Activated CD4-positive, alpha-beta T cell treated with anti-CD3 and anti-CD28 coated beads, Interleukin-2, amount 10 ng/mL, durations not matched to agents 24 days and 14 days (primary cell): ENCODE data around the gene CTSA. TPM values are rescaled to one million over a fixed set of nuclear protein-coding genes. Genes with fewer than 3 reads are reported as not detected.
A peak's percentile ranks its signal among the peaks of the same experiment; 100 is the strongest.

ENCODE experiments used
- DNase-seq: peaks from one replicate; pipeline ENCODE4 v3.0.0; 2022
- H3K27ac Mint-ChIP-seq: one replicate; pipeline ENCODE4 v1.8.0; 2022; ENCODE audit warnings: mild to moderate bottlenecking, mixed read lengths
- H3K27me3 Mint-ChIP-seq: one replicate; pipeline ENCODE4 v1.8.0; 2022; ENCODE audit warnings: mixed read lengths
- H3K36me3 Mint-ChIP-seq: one replicate; pipeline ENCODE4 v1.8.0; 2022; ENCODE audit warnings: low read depth, mild to moderate bottlenecking, mixed read lengths
- H3K4me1 Mint-ChIP-seq: one replicate; pipeline ENCODE4 v1.8.0; 2021; ENCODE audit warnings: mixed read lengths
- H3K4me3 Mint-ChIP-seq: one replicate; pipeline ENCODE4 v1.8.0; 2022; ENCODE audit warnings: mild to moderate bottlenecking, moderate library complexity, mixed read lengths
- H3K9me3 Mint-ChIP-seq: one replicate; pipeline ENCODE4 v1.8.0; 2021; ENCODE audit warnings: mixed read lengths
- intact Hi-C: fragments of 100-400 bp; cut with micrococcal nuclease; formaldehyde crosslinking; loops from one replicate; pipeline ENCODE4 v1.15.1; 2023
- total RNA-seq: library from RNA; stranded (reverse); gene quantifications from 2 replicates; pipeline ENCODE4 v1.2.3, GENCODE V29; 2022

The CTSA gene
- total RNA-seq, 1 donor from 2014 or later: 50.8 TPM

DNA sequence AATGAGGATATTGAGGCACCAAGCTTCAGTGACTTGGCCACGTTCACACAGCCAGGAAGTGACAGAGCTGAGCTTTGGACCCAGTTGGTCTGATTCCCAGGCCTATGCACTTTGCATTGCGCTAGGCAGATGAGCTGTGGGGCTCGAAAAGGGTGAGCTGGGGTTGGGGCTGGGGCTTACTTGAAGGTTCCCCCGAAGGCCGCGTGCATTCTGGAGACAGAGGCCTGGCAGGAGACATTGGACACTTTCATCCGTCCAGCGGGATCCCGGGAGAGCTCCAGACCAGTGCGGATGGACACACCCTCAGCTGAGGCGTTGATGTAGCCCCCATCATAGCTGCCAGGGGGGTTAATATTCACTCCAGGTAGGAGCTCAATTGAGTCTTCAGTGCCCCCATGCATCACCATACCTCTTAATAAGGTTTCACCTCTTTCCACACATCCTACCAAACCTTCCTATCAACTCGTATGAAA, 18.2 kb downstream of the CTSA start:
- Mint-ChIP-seq H3K9me3 (peaks cover 4% of the 10 kb centered on the region), H3K27me3 (peaks cover 2% of the 10 kb centered on the region), H3K27ac (no peak overlapping the region), H3K36me3 (no peaks in the 10 kb centered on the region), H3K4me1 (peaks cover 11% of the 10 kb centered on the region), H3K4me3 (no peak overlapping the region)
- intact Hi-C loops: no loop called here
- DNase-seq: no peak

DNA sequence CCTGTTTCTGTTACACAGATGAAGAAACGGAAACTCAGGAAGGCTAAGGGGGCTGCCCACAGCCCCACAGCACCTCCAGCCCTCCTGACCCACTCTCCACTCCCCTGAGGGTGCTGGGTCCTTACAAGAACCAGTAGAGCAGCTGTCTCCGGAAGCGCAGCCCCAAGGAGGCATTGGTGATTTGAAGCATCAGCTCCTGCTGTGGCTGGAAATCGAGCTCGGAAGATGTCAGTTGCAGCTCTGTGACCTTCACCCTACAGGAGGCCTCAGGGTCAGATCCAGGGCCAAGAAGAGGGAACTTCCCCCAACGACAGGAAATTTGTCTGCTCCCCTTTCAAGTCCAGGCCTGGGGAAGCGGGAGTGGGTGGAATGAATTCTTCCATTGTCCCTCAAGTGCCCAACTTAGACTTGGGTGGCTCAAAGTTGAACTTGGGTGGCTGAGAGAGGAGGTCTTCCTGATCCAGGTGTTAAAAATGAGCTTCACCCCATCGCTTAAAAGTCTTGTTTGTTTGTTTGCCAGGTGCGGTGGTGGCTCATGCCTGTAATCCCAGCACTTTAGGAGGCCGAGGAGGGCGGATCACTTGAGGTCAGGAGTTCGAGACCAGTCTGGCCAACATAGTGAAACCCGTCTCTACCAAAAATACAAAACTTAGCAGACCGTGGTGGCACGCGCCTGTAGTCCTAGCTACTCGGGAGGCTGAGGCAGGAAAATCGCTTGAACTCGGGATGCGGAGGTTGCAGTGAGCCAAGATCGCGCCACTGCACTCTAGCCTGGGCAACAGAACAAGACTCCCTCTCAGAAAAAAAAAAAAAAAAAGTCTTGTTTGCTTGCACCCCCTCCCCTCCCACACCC, 18.9 kb downstream of the CTSA start:
- Mint-ChIP-seq H3K4me3 (peak overlapping the region; percentile 84), H3K27me3 (peaks cover 4% of the 10 kb centered on the region), H3K4me1 (peaks cover 11% of the 10 kb centered on the region), H3K36me3 (no peaks in the 10 kb centered on the region), H3K9me3 (peaks cover 4% of the 10 kb centered on the region), H3K27ac (peak overlapping the region; percentile 86)
- DNase-seq: no peak
- intact Hi-C loops: loop anchor here (1.0 kb wide), 2 partner anchors 53 to 62 kb away; partner anchors contain the start of genes ACOT8, ZNF335 and ZSWIM3

DNA sequence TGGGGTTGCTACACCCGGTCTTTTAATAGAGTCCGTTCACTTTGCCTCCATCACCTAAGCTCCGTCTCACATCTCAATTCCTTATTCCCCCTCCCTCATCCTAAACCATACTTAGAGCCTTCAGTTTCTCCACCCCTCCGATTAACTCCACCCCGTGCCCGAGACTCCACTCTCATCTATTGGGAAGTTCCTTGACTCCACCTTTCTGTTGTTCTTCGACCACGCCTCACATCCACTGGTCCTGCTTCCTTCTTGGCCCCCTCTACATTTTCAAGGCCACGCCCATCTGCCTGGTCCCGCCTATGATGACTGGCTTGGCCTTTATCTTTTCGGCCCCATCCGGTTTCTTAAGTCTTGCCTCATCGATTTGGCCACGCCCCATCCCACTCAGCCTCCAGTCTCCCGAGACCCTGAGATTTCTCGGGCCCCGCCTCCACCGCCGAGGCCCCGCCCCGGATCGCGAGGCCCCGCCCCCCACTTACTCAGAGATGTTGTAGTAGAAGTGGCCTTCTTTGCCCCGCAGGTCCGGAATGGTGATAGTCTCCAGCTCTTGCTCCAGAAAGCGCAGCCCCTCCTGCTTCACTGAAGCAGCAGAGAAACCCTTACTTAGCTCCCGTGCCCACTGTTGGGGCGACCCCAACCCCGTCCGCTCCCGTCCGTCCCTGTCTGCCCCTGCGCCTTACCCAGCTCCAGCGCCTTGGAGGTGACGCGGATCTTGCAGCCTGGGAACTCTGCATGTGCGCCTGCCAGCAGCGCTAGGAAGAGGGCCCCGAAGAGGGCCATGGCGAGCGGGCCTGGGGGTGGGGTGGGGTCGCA, 19.7 kb downstream of the CTSA start:
- Mint-ChIP-seq H3K36me3 (no peaks in the 10 kb centered on the region), H3K9me3 (peaks cover 4% of the 10 kb centered on the region), H3K27me3 (peaks cover 5% of the 10 kb centered on the region), H3K4me3 (peak overlapping the region; percentile 84), H3K27ac (peak overlapping the region; percentile 86), H3K4me1 (peaks cover 11% of the 10 kb centered on the region)
- peak; percentile 96 for DNase-seq
- intact Hi-C loops: loop anchor here (1.0 kb wide), 4 partner anchors 20 to 61 kb away; partner anchors contain the start of genes ACOT8, CTSA, NEURL2 and ZNF335

DNA sequence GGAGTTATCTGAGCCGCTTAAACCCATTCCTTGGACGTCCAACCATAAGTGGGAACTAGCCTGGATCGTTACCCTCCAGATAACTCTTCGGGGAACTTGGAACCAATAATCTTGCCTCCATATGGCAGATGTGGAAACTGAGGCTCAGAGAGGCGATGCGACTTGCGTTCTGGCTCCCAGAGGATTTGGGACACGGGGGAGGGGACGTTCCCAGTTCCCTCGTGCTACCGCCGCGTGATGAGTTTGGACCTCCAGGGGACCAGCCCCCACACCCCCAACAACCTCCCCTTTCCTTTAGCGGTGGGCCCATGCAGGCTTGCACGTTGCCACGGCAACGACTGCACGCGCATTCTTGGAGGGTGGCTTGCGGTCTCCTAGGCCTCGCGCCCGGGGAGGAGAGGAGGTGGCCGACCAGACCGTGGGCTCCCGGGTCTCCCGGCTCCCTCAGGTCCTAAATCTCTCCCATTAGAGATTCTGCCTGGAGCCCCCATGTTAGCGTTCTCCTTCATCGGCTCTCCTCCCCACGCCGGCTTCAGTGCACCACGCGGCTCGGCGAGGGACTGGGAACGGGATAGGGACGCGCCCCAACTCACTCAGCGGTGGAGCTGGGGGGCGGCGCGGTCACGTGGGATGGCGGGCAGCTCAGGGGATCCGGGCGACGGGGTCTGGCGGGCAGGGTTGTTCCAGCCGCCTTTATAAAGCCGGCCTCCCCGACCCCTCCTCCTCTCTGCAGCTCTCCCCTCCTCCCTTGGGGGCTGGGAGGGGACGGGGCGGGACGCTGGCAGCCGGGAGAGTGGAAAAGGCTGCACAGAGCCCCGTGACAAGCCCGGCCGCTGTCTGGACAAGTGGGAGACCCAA, 20.6 kb downstream of the CTSA start, which contains the start of gene PLTP:
Gene PLTP, minus strand, starts transcription at position 670 of the 858 bp plus-strand sequence. CDS start 703 bp downstream, outside the sequence.
- H3K4me3 Mint-ChIP-seq: peak within 1 kb of the TSS; percentile 84
- intact Hi-C loops: loop anchor here (1.0 kb wide), 2 partner anchors 20 to 24 kb away; partner anchors contain the start of genes CTSA and NEURL2
- H3K9me3 Mint-ChIP-seq: peaks cover 4% of the 10 kb centered on the region
- peak within 1 kb of the TSS; percentile 86 for H3K27ac Mint-ChIP-seq
- peaks cover 11% of the 10 kb centered on the region for H3K4me1 Mint-ChIP-seq
- no peaks in the 10 kb centered on the region for H3K36me3 Mint-ChIP-seq
- peaks cover 8% of the 10 kb centered on the region for H3K27me3 Mint-ChIP-seq
- peak; percentile 79 for DNase-seq

DNA sequence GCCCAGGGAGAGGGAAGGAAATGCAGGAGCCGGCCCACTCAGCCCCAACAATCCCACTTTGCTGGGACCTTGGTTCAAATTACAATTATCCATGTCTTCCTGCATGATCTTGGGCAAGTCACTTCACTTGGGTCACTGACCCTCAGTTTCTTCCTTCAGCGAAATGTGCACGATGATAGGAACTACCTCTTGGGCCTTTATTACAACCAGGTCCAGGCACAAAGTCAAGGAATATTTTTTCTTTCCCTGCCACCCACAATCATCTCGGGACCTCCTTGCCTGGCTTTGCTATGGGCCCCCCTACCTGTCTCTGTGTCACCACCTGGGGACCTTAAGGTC, 21.2 kb downstream of the CTSA start:
- Mint-ChIP-seq H3K4me3 (peak overlapping the region; percentile 84), H3K27me3 (peaks cover 8% of the 10 kb centered on the region)

DNA sequence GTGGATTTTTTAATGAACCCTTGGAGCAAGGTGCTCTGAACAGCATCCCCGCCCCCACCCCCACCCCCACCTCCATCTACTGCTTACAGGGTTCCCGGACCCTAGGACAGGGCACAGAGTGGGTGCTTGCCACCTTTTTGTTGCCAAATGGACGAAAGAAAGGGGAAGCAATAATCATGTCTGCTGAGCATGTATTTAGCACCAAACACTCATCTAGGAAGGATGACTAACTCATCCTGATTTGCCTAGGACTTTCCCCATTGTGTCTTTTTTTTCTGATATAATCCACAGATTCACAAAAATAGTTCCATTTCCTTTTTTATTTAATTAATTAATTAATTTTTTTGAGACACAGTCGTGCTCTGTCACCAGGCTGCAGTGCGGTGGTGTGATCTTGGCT, 22.0 kb downstream of the CTSA start:
- intact Hi-C loops: no loop called here
- peaks cover 11% of the 10 kb centered on the region for H3K4me1 Mint-ChIP-seq
- H3K4me3 Mint-ChIP-seq: peak overlapping the region; percentile 17
- peaks cover 4% of the 10 kb centered on the region for H3K9me3 Mint-ChIP-seq
- H3K27me3 Mint-ChIP-seq: peaks cover 8% of the 10 kb centered on the region
- H3K36me3 Mint-ChIP-seq: no peaks in the 10 kb centered on the region
- H3K27ac Mint-ChIP-seq: peak overlapping the region; percentile 74
- DNase-seq: no peak

More for the DNA sequence above, 21.2 kb downstream of the CTSA start:
- DNase-seq: no peak
- no peak overlapping the region for H3K27ac Mint-ChIP-seq
- no peaks in the 10 kb centered on the region for H3K36me3 Mint-ChIP-seq
- peaks cover 4% of the 10 kb centered on the region for H3K9me3 Mint-ChIP-seq
- peaks cover 11% of the 10 kb centered on the region for H3K4me1 Mint-ChIP-seq
- intact Hi-C loops: no loop called here

DNA sequence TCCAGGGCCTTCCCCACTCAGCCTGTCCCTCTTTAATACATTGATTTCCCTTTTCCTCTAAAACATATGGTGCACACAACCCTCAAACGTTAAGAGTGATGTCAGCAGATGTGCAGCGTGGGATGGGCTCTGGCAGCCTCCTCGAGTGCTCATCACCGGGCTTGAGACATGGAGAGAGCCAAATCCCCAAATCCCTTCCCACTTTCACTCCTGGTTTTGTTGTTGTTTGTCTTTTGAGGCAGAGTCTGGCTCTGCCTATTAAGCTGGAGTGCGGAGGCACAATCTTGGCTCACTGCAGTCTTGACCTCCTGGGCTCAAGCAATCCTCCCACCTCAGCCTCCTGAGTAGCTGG, 26.6 kb downstream of the CTSA start:
- peaks cover 2% of the 10 kb centered on the region for H3K4me1 Mint-ChIP-seq
- DNase-seq: no peak
- intact Hi-C loops: no loop called here
- no peaks in the 10 kb centered on the region for H3K9me3 Mint-ChIP-seq
- H3K27ac Mint-ChIP-seq: no peak overlapping the region
- no peak overlapping the region for H3K4me3 Mint-ChIP-seq
- H3K36me3 Mint-ChIP-seq: no peaks in the 10 kb centered on the region
- peaks cover 20% of the 10 kb centered on the region for H3K27me3 Mint-ChIP-seq

DNA sequence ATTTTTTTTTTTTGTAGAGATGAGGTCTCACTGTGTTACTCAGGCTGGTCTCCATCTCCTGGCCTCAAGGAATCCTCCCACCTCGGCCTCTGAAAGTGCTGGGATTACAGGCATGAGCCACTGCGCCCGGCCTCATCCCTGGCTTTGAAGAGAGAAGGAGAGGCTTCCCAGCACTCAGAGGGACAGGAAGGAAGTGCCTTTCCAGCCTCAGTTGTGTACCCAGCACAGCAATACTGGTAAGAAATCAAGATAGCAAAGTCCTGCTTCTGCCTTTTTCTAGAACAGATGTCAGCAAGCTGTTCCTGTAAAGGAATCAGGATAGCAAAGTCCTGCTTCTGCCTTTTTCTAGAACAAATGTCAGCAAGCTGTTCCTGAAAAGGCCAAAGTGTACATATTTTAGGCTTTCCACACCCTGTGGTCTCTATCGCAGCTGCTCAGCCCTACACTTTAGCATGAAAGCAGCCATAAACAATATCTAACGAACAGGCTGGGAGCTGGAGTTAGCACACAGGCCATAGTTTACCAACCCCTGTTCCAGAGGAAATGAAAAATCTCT, 27.1 kb downstream of the CTSA start:
- Mint-ChIP-seq H3K27ac (no peak overlapping the region), H3K9me3 (no peaks in the 10 kb centered on the region)
- intact Hi-C loops: no loop called here

DNA sequence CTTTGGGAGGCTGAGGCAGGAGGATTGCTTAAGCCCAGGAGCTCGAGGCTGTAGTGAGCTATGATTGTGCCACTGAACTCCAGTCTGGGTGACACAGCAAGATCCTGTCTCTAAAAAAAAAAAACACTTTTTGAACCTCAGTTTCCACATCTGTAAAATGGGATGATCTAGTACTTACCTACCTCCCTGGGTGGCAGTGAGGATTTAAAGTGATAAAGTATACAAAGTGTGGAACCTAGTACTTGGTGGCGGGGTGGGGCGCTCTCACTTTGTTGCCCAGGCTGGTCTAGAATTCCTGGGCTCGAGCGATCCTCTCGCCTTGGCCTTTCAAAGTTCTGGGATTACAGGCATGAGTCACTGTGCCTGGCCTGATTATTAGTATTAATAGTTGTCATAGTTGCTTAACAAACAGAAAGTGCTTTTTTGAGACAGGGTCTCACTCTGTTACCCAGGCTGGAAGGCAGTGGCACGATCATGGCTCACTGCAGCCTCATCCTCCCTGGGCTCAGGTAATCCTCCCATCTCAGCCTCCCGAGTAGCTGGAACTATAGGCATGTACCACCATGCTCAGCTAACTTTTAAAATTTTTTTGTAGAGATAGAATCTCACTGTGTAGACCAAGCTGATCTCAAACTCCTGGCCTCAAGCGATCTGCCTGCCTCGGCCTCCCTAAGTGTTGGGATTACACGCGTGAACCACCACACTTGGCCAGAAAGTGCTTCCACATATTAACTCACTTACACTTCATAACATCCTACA, 27.8 kb downstream of the CTSA start:
- Mint-ChIP-seq H3K27ac (no peak overlapping the region), H3K4me3 (no peak overlapping the region), H3K9me3 (no peaks in the 10 kb centered on the region), H3K27me3 (peaks cover 21% of the 10 kb centered on the region), H3K4me1 (peaks cover 2% of the 10 kb centered on the region), H3K36me3 (no peaks in the 10 kb centered on the region)
- no peak for DNase-seq
- intact Hi-C loops: no loop called here

More for the DNA sequence above, 27.1 kb downstream of the CTSA start:
- no peak for DNase-seq
- Mint-ChIP-seq H3K4me3 (no peak overlapping the region), H3K36me3 (no peaks in the 10 kb centered on the region), H3K4me1 (peaks cover 2% of the 10 kb centered on the region), H3K27me3 (peaks cover 21% of the 10 kb centered on the region)

DNA sequence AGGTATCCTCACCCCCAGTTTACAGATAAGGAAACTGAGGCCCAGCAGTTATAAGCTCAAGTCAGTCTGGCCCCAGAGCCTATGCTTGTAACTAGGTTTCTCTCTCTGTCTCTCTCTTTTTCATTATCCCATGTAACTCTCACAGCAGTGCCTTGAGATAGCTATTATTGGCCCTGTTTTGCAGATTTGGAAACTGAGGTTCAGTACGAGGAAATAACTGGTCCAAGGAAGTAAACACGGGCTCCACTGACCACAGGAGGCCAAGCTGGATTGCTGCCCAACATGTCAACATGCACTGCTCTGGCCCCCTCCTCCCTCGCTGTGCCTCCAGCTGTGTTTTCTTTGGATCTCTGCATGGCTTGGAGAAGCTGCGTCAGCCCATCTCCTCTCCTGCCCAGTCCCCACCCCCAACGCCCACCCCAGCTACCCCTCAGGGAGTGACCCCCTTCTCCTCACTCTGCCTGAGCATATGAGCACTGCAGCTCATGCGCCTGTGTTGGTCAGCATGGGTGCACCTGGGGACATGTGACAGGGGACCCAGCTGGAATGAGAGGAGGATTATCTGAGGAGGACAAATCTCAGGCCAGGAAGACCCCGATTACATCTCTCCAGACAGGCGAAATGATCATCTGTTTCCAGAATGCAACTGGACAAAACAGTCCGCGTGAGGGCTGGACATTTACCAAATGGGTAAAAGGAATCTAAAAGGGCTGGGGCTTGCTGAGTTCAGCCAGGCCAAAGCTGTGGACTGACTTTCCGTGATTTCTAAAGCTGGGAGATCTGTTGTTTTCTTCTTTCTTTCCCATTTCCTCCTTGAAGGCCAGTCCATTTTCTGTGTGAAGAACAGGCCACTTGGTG, 28.6 kb downstream of the CTSA start:
- H3K4me3 Mint-ChIP-seq: no peak overlapping the region
- DNase-seq: no peak
- intact Hi-C loops: no loop called here
- no peaks in the 10 kb centered on the region for H3K9me3 Mint-ChIP-seq
- no peaks in the 10 kb centered on the region for H3K36me3 Mint-ChIP-seq
- H3K27ac Mint-ChIP-seq: no peak overlapping the region
- peaks cover 23% of the 10 kb centered on the region for H3K27me3 Mint-ChIP-seq
- peaks cover 5% of the 10 kb centered on the region for H3K4me1 Mint-ChIP-seq

DNA sequence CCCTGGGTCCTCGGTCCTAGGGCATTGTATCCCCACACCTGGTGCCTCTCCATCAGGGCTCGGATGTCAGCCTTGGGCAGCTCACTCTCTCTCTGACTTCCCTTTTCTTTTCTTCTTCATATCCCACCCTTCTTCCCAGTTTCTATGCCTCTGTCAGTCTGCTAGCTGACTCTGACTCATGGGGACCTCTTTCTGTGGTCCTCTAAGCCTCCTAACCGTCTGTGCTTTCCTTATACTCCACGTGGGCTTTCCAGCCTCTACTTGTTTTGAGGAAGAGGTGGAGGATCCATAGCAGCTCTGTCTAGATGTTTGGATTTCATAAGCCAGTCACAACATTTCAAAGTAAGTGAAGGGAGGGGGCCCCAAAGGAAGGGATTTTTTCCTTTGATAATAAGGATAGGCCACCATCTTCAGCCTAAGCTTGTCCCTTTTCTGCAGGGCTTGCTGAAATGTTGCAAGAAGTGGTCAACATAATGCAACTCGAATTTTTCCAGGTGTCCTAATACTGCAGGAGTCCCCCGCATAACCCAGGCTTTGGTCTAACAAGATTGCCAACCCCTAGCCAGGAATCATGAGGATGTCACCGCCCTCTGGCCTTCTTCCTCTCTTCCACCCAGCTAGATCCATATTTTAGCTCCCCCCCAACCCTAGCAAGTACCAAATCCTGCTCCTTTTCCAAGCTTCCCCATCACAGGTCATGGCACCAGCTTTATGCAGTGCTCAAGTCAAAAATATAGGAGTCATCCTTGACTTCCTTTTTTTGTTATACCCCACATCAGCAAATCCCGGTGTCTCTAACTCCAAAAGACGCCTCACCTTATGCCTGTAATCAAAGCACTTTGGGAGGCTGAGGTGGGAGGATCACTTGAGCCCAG, 29.6 kb downstream of the CTSA start:
- no peaks in the 10 kb centered on the region for H3K36me3 Mint-ChIP-seq
- intact Hi-C loops: no loop called here
- H3K4me3 Mint-ChIP-seq: no peak overlapping the region
- peaks cover 5% of the 10 kb centered on the region for H3K4me1 Mint-ChIP-seq
- H3K27ac Mint-ChIP-seq: no peak overlapping the region
- no peak for DNase-seq
- H3K27me3 Mint-ChIP-seq: peaks cover 23% of the 10 kb centered on the region
- H3K9me3 Mint-ChIP-seq: no peaks in the 10 kb centered on the region
